ENCODE measurements around the gene PTPRR. TPM values are rescaled to one million over a fixed set of nuclear protein-coding genes. Genes with fewer than 3 reads are reported as not detected.

PTPRR gene
- total and polyA plus RNA-seq, 10 of the 15 experiments (the other 5 are each of a cell fraction or from before 2014, with no cell fraction given): 0.14 to 3.1 (median 0.42) TPM

DNA sequence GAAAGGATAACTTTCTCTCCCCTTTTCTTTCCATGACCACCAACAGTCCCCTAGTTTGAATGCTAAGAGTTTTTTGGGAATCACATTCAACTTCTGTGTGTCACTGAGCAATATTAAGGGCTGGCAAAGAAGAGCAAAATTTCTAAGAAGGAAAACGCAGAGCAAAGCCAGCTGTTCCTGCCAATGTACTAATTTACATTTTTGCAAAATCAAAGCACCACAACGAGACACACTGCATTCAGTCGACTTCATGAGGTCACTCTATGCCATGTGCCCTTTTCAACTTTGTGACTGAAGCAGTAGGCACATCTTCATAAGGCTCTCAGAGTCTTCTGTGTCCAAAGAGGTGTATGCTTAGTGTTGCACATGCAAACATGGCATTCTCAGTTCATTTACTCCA, 66.4 kb downstream of the PTPRR start:
- Histone ChIP-seq H3K4me1 (ENCODE audit: control insufficient read depth, insufficient read depth, low read length) (no peaks in the 10 kb centered on the region), H3K27ac (ENCODE audit: control insufficient read depth, insufficient read depth) (no peak overlapping the region), H3K27me3 (replicated peaks in 1 of 2; ENCODE audit: control insufficient read depth in 2 of 2, insufficient read depth in 2 of 2, low read length in 1 of 2) (no peaks in the 10 kb centered on the region), H2AFZ (ENCODE audit: control insufficient read depth, low read depth, low read length) (no peak overlapping the region), H3K4me2 (ENCODE audit: control insufficient read depth, insufficient read depth) (no peak overlapping the region), H4K20me1 (ENCODE audit: control insufficient read depth, insufficient read depth) (no peaks in the 10 kb centered on the region), H3K4me3 (no peak overlapping the region), H3K79me2 (ENCODE audit: control insufficient read depth, insufficient read depth, low read length) (no peaks in the 10 kb centered on the region), H3K9me3 (replicated peaks; ENCODE audit: control insufficient read depth, insufficient read depth, low read length) (no peaks in the 10 kb centered on the region), H3K36me3 (ENCODE audit: control insufficient read depth in 2 of 2, insufficient read depth in 2 of 2, low read length in 1 of 2) (no peaks in the 10 kb centered on the region), H3K9ac (ENCODE audit: control insufficient read depth, insufficient read depth, low read length) (no peak overlapping the region)
- intact Hi-C loops (cut with micrococcal nuclease; ENCODE audit: unreplicated experiment) (no loop called here), in situ Hi-C loops (cut with MboI) (no loop called here)
- ChIA-PET RAD21 (ENCODE audit: unreplicated experiment) (no interaction called here), POLR2A (no interaction called here), SMC1A (ENCODE audit: uncharacterized antibody, unreplicated experiment) (no interaction called here), CTCF (interaction anchor here (1.2 to 2.0 kb wide), 2 partner anchors 10 to 30 kb away, joined by 3 to 4 read pairs; no protein-coding TSS in a partner anchor)
- TF ChIP-seq PAX5 (IDR thresholded peaks at IDR 0.05; ENCODE audit: borderline replicate concordance, low read depth, low read length): no peak
- no peak for TF ChIP-seq MTA2 (IDR thresholded peaks at IDR 0.05; ENCODE audit: low read depth)
- TF ChIP-seq BACH1 (IDR thresholded peaks at IDR 0.05; ENCODE audit: borderline replicate concordance): no peak
- TF ChIP-seq, protein P1, sequence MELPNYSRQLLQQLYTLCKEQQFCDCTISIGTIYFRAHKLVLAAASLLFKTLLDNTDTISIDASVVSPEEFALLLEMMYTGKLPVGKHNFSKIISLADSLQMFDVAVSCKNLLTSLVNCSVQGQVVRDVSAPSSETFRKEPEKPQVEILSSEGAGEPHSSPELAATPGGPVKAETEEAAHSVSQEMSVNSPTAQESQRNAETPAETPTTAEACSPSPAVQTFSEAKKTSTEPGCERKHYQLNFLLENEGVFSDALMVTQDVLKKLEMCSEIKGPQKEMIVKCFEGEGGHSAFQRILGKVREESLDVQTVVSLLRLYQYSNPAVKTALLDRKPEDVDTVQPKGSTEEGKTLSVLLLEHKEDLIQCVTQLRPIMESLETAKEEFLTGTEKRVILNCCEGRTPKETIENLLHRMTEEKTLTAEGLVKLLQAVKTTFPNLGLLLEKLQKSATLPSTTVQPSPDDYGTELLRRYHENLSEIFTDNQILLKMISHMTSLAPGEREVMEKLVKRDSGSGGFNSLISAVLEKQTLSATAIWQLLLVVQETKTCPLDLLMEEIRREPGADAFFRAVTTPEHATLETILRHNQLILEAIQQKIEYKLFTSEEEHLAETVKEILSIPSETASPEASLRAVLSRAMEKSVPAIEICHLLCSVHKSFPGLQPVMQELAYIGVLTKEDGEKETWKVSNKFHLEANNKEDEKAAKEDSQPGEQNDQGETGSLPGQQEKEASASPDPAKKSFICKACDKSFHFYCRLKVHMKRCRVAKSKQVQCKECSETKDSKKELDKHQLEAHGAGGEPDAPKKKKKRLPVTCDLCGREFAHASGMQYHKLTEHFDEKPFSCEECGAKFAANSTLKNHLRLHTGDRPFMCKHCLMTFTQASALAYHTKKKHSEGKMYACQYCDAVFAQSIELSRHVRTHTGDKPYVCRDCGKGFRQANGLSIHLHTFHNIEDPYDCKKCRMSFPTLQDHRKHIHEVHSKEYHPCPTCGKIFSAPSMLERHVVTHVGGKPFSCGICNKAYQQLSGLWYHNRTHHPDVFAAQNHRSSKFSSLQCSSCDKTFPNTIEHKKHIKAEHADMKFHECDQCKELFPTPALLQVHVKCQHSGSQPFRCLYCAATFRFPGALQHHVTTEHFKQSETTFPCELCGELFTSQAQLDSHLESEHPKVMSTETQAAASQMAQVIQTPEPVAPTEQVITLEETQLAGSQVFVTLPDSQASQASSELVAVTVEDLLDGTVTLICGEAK (IDR thresholded peaks at IDR 0.05; ENCODE audit: borderline replicate concordance): no peak
- TF ChIP-seq ZNF384 (IDR thresholded peaks at IDR 0.05; ENCODE audit: borderline replicate concordance, low read depth, low read length): no peak
- TF ChIP-seq PAX8 (IDR thresholded peaks at IDR 0.05): no peak
- no peak for TF ChIP-seq CBX5 (IDR thresholded peaks at IDR 0.05; ENCODE audit: low read depth)
- TF ChIP-seq, protein P2, sequence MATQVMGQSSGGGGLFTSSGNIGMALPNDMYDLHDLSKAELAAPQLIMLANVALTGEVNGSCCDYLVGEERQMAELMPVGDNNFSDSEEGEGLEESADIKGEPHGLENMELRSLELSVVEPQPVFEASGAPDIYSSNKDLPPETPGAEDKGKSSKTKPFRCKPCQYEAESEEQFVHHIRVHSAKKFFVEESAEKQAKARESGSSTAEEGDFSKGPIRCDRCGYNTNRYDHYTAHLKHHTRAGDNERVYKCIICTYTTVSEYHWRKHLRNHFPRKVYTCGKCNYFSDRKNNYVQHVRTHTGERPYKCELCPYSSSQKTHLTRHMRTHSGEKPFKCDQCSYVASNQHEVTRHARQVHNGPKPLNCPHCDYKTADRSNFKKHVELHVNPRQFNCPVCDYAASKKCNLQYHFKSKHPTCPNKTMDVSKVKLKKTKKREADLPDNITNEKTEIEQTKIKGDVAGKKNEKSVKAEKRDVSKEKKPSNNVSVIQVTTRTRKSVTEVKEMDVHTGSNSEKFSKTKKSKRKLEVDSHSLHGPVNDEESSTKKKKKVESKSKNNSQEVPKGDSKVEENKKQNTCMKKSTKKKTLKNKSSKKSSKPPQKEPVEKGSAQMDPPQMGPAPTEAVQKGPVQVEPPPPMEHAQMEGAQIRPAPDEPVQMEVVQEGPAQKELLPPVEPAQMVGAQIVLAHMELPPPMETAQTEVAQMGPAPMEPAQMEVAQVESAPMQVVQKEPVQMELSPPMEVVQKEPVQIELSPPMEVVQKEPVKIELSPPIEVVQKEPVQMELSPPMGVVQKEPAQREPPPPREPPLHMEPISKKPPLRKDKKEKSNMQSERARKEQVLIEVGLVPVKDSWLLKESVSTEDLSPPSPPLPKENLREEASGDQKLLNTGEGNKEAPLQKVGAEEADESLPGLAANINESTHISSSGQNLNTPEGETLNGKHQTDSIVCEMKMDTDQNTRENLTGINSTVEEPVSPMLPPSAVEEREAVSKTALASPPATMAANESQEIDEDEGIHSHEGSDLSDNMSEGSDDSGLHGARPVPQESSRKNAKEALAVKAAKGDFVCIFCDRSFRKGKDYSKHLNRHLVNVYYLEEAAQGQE (IDR thresholded peaks at IDR 0.05; ENCODE audit: low read depth, low read length): no peak
- no peak for TF ChIP-seq PML (IDR thresholded peaks at IDR 0.05; ENCODE audit: low read length)
- TF ChIP-seq NFYB (IDR thresholded peaks at IDR 0.05; ENCODE audit: insufficient read depth, low read depth, low read length): no peak
- no peak for TF ChIP-seq BRCA1 (IDR thresholded peaks at IDR 0.05; ENCODE audit: low read depth, low read length)
- TF ChIP-seq MYC (IDR thresholded peaks at IDR 0.05; ENCODE audit: insufficient read depth, insufficient read length, insufficient replicate concordance, low read length, severe bottlenecking): no peak
- TF ChIP-seq NR2C1 (IDR thresholded peaks at IDR 0.05): no peak
- no peak for TF ChIP-seq JUND (IDR thresholded peaks at IDR 0.05; ENCODE audit: low read depth, low read length)
- no peak for TF ChIP-seq EZH2 (IDR thresholded peaks at IDR 0.05; ENCODE audit: borderline replicate concordance, control insufficient read depth, low read depth, low read length)
- no peak for TF ChIP-seq KDM1A (IDR thresholded peaks at IDR 0.05; ENCODE audit: borderline replicate concordance)
- no TSS peak for BruUV-seq (replicated peaks)
- ATAC-seq (no peak), FAIRE-seq (no peak), DNase-seq (ENCODE audit: low read depth, low spot score) (no peak)
- WGBS (ENCODE audit: insufficient coverage, insufficient replicate concordance, low lambda C conversion rate, missing lambda C conversion rate): 0% methylated on average over 3 of the region's 3 CpGs
